Tibial nerve (tissue), 4 donors: ENCODE data around the gene SLC5A2. TPM values are rescaled to one million over a fixed set of nuclear protein-coding genes. Genes with fewer than 3 reads are reported as not detected.
A peak's percentile ranks its signal among the peaks of the same experiment; 100 is the strongest.

Experiments used
- DNase-seq, 2 donors: peaks; one replicate each; pipeline ENCODE4 v3.0.0-alpha.2; 2019; ENCODE audit warnings: low spot score in 2 of 2
- H3K27ac ChIP-seq, 4 donors: fragments of 200-600 bp; sonication (generic) in 3 of 4; one replicate each; pipeline ENCODE4 v1.5.1; 2017 to 2019; ENCODE audit warnings: mild to moderate bottlenecking in 1 of 4
- H3K27me3 ChIP-seq, 2 donors: fragments of 200-600 bp; sonication (generic) in 1 of 2; one replicate each; pipeline versions ENCODE4 v1.5.1 to v1.6.0; 2017 to 2019
- H3K36me3 ChIP-seq, 3 donors: fragments of 200-600 bp; sonication (generic); one replicate each; pipeline ENCODE4 v1.5.1; 2018 to 2019
- H3K4me1 ChIP-seq, 4 donors: fragments of 200-600 bp; sonication (generic) in 3 of 4; one replicate each; pipeline ENCODE4 v1.5.1; 2017 to 2019
- H3K4me3 ChIP-seq, 4 donors: fragments of 200-600 bp; sonication (generic) in 3 of 4; one replicate each; pipeline ENCODE4 v1.5.1; 2017 to 2019; ENCODE audit warnings: mild to moderate bottlenecking in 1 of 4, moderate library complexity in 1 of 4
- H3K9me3 ChIP-seq, 4 donors: fragments of 200-600 bp; sonication (generic) in 3 of 4; one replicate each; pipeline ENCODE4 v1.5.1; 2017 to 2019
- CTCF ChIP-seq, 5 experiments: fragments of 200-600 bp in 3 of 5; fragments of 450-650 bp in 2 of 5; sonication (generic) in 3 of 5; IDR thresholded peaks; one replicate each; pipeline ENCODE4 v1.5.1; 2016 to 2019; ENCODE audit warnings: antibody characterized with exemption in 5 of 5, mild to moderate bottlenecking in 3 of 5, moderate library complexity in 2 of 5
- EP300 ChIP-seq, 2 donors: sonication (generic); formaldehyde crosslinking; IDR thresholded peaks; one replicate each; pipeline ENCODE4 v1.6.1; 2017; ENCODE audit warnings: antibody characterized with exemption in 2 of 2, mild to moderate bottlenecking in 1 of 2
- POLR2A ChIP-seq, 2 donors: fragments of 450-650 bp; IDR thresholded peaks; one replicate each; pipeline ENCODE4 v1.6.1; 2017; ENCODE audit warnings: antibody characterized with exemption in 2 of 2, mild to moderate bottlenecking in 2 of 2, moderate library complexity in 2 of 2
- WGBS, 2 donors: methylation state at CpG; one replicate each; pipeline ENCODE4 v1.1.5; 2018; 5-methylcytosine and 5-hydroxymethylcytosine counted together
- total RNA-seq, 4 donors: library from RNA; depleted of rRNA; stranded (reverse); fragments of >200 nt; gene quantifications; one replicate each; pipeline ENCODE4 v1.1.0, GENCODE V29; 2016

Gene SLC5A2
- total RNA-seq, 4 donors from 2014 or later = not detected

DNA sequence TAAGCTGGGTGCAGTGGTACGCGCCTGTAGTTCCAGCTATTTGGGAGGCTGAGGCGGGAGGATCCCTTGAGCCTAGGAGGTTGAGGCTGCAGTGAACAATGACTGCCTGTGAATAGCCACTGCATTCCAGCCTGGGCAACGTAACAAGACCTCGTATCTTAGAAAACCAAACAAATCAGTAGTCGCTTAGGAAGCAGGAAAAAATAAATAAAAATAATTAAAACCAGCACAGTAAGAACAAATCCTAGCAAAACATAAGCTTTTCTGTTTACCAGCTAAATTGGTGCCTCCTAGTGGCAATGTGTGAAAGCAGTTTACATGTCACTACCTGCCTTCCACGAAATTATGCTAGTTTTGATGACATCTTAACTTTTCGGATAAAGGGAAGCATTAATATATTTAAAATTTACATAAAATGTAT, 22.3 kb upstream of the SLC5A2 start:
- Histone ChIP-seq H3K27me3 (no peaks in the 10 kb centered on the region), H3K4me3 (peak overlapping the region in 3 of 4 donors; percentile 19 to 97 (median 76)), H3K4me1 (peaks cover 0 to 43% (median 20%) of the 10 kb centered on the region in 4 donors), H3K9me3 (no peaks in the 10 kb centered on the region), H3K27ac (peak overlapping the region in 3 of 4 donors; percentile 85 to 100 (median 97)), H3K36me3 (peaks cover 0 to 48% (median 0%) of the 10 kb centered on the region in 3 donors)
- TF ChIP-seq CTCF (IDR thresholded peaks at IDR 0.05) (peak; percentile 25 to 59 (median 37)), EP300 (IDR thresholded peaks at IDR 0.05) (no peak)
- 42 to 44% methylated on average over 8 of the region's 8 CpGs for WGBS, 2 donors
- no peak for DNase-seq

- Histone ChIP-seq H3K36me3 (peaks cover 0 to 55% (median 0%) of the 10 kb centered on the region in 3 donors), H3K4me1 (peaks cover 0 to 36% (median 19%) of the 10 kb centered on the region in 4 donors), H3K27ac (peak overlapping the region in 1 of 4 donors; percentile 85), H3K27me3 (no peaks in the 10 kb centered on the region), H3K4me3 (no peak overlapping the region), H3K9me3 (no peaks in the 10 kb centered on the region)
- DNase-seq = no peak
- WGBS, 2 donors = 87% methylated on average over 10 of the region's 10 CpGs
- TF ChIP-seq EP300 (IDR thresholded peaks at IDR 0.05) (no peak), CTCF (IDR thresholded peaks at IDR 0.05) (no peak), POLR2A (IDR thresholded peaks at IDR 0.05) (no peak)
Observed at GRCh38 chr16:31461201-31461920, 21.6 kb upstream of the SLC5A2 start.

DNA sequence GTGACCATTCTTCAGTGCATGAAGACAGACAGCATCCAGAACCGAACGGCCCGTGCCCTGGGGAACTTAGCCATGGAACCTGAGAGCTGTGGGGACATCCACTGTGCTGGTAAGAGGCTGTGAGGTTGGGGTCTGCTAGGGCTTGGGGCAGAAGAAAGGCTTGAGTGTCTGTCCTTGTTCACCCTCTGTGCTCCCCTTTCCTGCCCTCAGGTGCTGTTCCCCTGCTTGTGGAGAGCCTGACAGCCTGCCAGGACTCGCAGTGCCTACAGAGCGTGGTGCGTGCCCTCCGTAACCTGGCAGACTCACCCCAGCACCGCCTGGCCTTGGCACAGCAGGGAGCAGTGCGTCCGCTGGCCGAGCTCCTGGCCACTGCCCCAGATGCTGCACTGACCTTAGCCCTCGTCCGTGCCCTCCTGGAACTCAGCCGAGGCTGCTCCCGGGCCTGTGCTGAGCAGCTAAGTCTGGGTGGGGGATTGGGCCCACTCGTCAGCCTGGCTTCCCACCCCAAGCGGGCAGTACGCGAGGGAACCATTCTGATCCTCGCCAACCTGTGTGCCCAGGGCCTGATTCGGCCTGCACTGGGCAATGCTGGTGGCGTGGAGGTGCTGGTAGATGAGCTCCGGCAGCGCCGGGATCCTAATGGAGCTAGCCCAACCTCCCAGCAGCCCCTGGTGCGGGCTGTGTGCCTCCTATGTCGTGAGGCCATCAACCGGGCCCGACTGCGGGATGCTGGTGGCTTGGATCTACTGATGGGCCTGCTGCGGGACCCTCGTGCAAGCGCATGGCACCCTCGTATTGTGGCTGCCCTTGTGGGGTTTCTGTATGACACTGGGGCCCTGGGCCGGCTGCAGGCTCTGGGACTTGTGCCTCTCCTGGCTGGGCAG, 20.8 kb upstream of the SLC5A2 start:
- DNase-seq = no peak
- 92 to 94% methylated on average over 20 to 24 of the region's 35 CpGs for WGBS, 2 donors
- Histone ChIP-seq H3K27me3 (no peaks in the 10 kb centered on the region), H3K36me3 (peaks cover 0 to 55% (median 0%) of the 10 kb centered on the region in 3 donors), H3K27ac (no peak overlapping the region), H3K4me3 (no peak overlapping the region), H3K4me1 (peaks cover 0 to 28% (median 12%) of the 10 kb centered on the region in 4 donors), H3K9me3 (no peaks in the 10 kb centered on the region)
- TF ChIP-seq EP300 (IDR thresholded peaks at IDR 0.05) = no peak
- no peak for TF ChIP-seq CTCF (IDR thresholded peaks at IDR 0.05)
- no peak for TF ChIP-seq POLR2A (IDR thresholded peaks at IDR 0.05)

GRCh38 chr16:31464348-31464769, 18.6 kb upstream of the SLC5A2 start:
- no peak for DNase-seq

More at GRCh38 chr16:31464348-31464769, 18.6 kb upstream of the SLC5A2 start:
- no peaks in the 10 kb centered on the region for H3K27me3 ChIP-seq
- H3K36me3 ChIP-seq = peaks cover 0 to 58% (median 0%) of the 10 kb centered on the region in 3 donors
- no peak overlapping the region for H3K27ac ChIP-seq
- TF ChIP-seq POLR2A (IDR thresholded peaks at IDR 0.05) (no peak), CTCF (IDR thresholded peaks at IDR 0.05) (no peak), EP300 (IDR thresholded peaks at IDR 0.05) (no peak)
- no peaks in the 10 kb centered on the region for H3K9me3 ChIP-seq
- WGBS, 2 donors = 90 to 98% methylated on average over 25 to 36 of the region's 36 CpGs
- H3K4me3 ChIP-seq = no peak overlapping the region
- H3K4me1 ChIP-seq = peaks cover 0 to 15% (median 4%) of the 10 kb centered on the region in 4 donors
